Measurements from ENCODE around the gene ASCL2. TPM values are rescaled to one million over a fixed set of nuclear protein-coding genes. Genes with fewer than 3 reads are reported as not detected.

Gene ASCL2
- total RNA-seq, 4 donors from 2014 or later: 21.9 to 43.6 (median 29.3) TPM

DNA sequence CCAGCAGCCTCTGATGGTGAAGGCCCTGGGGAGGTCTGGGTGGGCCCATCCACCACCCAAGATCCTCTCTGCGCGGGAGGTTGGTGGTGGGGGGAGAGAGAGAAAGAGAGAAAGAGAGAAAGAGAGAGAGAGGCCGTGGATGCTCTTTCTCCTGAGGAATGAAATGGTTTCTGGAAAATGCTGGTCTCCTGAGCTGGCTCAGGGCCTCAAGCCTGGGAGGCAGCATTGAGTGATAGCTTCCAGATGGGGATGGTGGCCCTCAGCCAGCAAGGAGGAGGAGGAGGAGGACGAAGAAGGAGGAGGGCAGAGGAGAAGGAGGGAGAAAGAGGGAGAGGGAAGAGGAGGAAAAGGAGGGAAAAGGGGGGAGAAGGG, 36.0 kb upstream of the ASCL2 start:
- peak in 1 of 2 donors; percentile 85 for DNase-seq (ENCODE audit: low spot score in 2 of 2)
- H3K4me3 ChIP-seq (ENCODE audit: low read depth, poor library complexity, severe bottlenecking): no peak overlapping the region

GRCh38 chr11:2305788-2306451, 35.5 kb upstream of the ASCL2 start:
- 23 to 25% methylated on average over 12 of the region's 12 CpGs for WGBS, 2 donors
- peak in 1 of 2 donors; percentile 84 for DNase-seq (ENCODE audit: low spot score in 2 of 2)
- TF ChIP-seq POLR2A (IDR thresholded peaks at IDR 0.05) (no peak), CTCF (IDR thresholded peaks at IDR 0.05) (no peak)
- no peak overlapping the region for H3K4me3 ChIP-seq (ENCODE audit: low read depth, poor library complexity, severe bottlenecking)
- intact Hi-C loops (cut with DNase I; ENCODE audit: low total_unique reads): loop anchor here (2.0 to 10.0 kb wide), 2 partner anchors 115 to 229 kb away; no protein-coding TSS in a partner anchor

More for the DNA sequence above, 36.0 kb upstream of the ASCL2 start:
- TF ChIP-seq POLR2A (IDR thresholded peaks at IDR 0.05) (no peak), CTCF (IDR thresholded peaks at IDR 0.05) (no peak)
- WGBS, 2 donors: 26 to 35% methylated on average over 4 of the region's 4 CpGs
- intact Hi-C loops (cut with DNase I; ENCODE audit: low total_unique reads): loop anchor here (2.0 to 10.0 kb wide), 2 partner anchors 114 to 228 kb away; no protein-coding TSS in a partner anchor

GRCh38 chr11:2305140-2305778, 34.9 kb upstream of the ASCL2 start:
- DNase-seq (ENCODE audit: low spot score in 2 of 2): peak; percentile 75 to 97
- intact Hi-C loops (cut with DNase I; ENCODE audit: low total_unique reads): loop anchor here (10.0 kb wide), 1 partner anchor 230 kb away; no protein-coding TSS in a partner anchor
- no peak overlapping the region for H3K4me3 ChIP-seq (ENCODE audit: low read depth, poor library complexity, severe bottlenecking)
- peak in 1 of 3 donors; percentile 78 for TF ChIP-seq CTCF (IDR thresholded peaks at IDR 0.05)
- no peak for TF ChIP-seq POLR2A (IDR thresholded peaks at IDR 0.05)
- WGBS, 2 donors: 31 to 32% methylated on average over 6 to 10 of the region's 10 CpGs

- H3K4me3 ChIP-seq (ENCODE audit: low read depth, poor library complexity, severe bottlenecking): no peak overlapping the region
- 66 to 72% methylated on average over 9 to 14 of the region's 14 CpGs for WGBS, 2 donors
- peak in 1 of 2 donors; percentile 86 for DNase-seq (ENCODE audit: low spot score in 2 of 2)
- no peak for TF ChIP-seq CTCF (IDR thresholded peaks at IDR 0.05)
- no peak for TF ChIP-seq POLR2A (IDR thresholded peaks at IDR 0.05)
- intact Hi-C loops (cut with DNase I; ENCODE audit: low total_unique reads): loop anchor here (10.0 kb wide), 1 partner anchor 230 kb away; no protein-coding TSS in a partner anchor
Observed at GRCh38 chr11:2304506-2305139, 34.2 kb upstream of the ASCL2 start.

GRCh38 chr11:2303627-2304505, 33.5 kb upstream of the ASCL2 start:
- no peak overlapping the region for H3K4me3 ChIP-seq (ENCODE audit: low read depth, poor library complexity, severe bottlenecking)
- intact Hi-C loops (cut with DNase I; ENCODE audit: low total_unique reads): loop anchor here (10.0 kb wide), 1 partner anchor 231 kb away; no protein-coding TSS in a partner anchor
- no peak for TF ChIP-seq CTCF (IDR thresholded peaks at IDR 0.05)
- no peak for TF ChIP-seq POLR2A (IDR thresholded peaks at IDR 0.05)
- DNase-seq (ENCODE audit: low spot score in 2 of 2): peak; percentile 12 to 80
- 78 to 84% methylated on average over 12 to 15 of the region's 15 CpGs for WGBS, 2 donors
